Osteoblast (primary cell): ENCODE data around the gene DNHD1. TPM values are rescaled to one million over a fixed set of nuclear protein-coding genes. Genes with fewer than 3 reads are reported as not detected.

ENCODE experiments used
- DNase-seq: peaks from one replicate; pipeline ENCODE4 v3.0.0; 2011; ENCODE audit warnings: low spot score, mixed read lengths; ENCODE audit not compliant: insufficient read length; ENCODE audit errors: missing footprints
- H2AFZ ChIP-seq: 2 replicates; pipeline ENCODE4 v1.6.0; 2011; ENCODE audit warnings: mild to moderate bottlenecking, low read length
- H3K27ac ChIP-seq: 2 replicates; pipeline ENCODE4 v1.5.1; 2011; ENCODE audit warnings: mild to moderate bottlenecking, low read depth, low read length, moderate library complexity
- H3K27me3 ChIP-seq: 2 replicates; pipeline ENCODE4 v1.6.0; 2012; ENCODE audit warnings: mild to moderate bottlenecking, control low read depth, inconsistent platforms, low read length, moderate library complexity; ENCODE audit not compliant: insufficient read depth
- H3K36me3 ChIP-seq: 2 replicates; pipeline ENCODE4 v1.5.1; 2011; ENCODE audit warnings: mild to moderate bottlenecking, low read length, control low read depth, moderate library complexity; ENCODE audit not compliant: insufficient read depth
- H3K4me1 ChIP-seq: 2 replicates; pipeline ENCODE4 v1.5.1; 2011; ENCODE audit warnings: mild to moderate bottlenecking, low read length, control low read depth, moderate library complexity; ENCODE audit not compliant: insufficient read depth
- H3K4me2 ChIP-seq: 2 replicates; pipeline ENCODE4 v1.6.0; 2011; ENCODE audit warnings: mild to moderate bottlenecking, low read length; ENCODE audit not compliant: insufficient read depth
- H3K4me3 ChIP-seq: fragments of 200-600 bp; sonication (generic); 3 replicates; pipeline ENCODE4 v1.5.1; 2012; ENCODE audit warnings: mild to moderate bottlenecking, low read length, inconsistent platforms; ENCODE audit not compliant: insufficient read depth
- H3K79me2 ChIP-seq: 2 replicates; pipeline ENCODE4 v1.6.0; 2012; ENCODE audit warnings: mild to moderate bottlenecking, low read length, control low read depth, inconsistent platforms; ENCODE audit not compliant: insufficient read depth
- H3K9me3 ChIP-seq: 2 replicates; pipeline ENCODE4 v1.5.1; 2011; ENCODE audit warnings: low read depth, low read length, control low read depth
- H4K20me1 ChIP-seq: 2 replicates; pipeline ENCODE4 v1.6.0; 2012; ENCODE audit warnings: mild to moderate bottlenecking, low read length, control low read depth; ENCODE audit not compliant: insufficient read depth
- CTCF ChIP-seq: IDR thresholded peaks from 2 replicates; pipeline ENCODE4 v1.5.1; 2011; ENCODE audit warnings: mild to moderate bottlenecking, low read depth, low read length, moderate library complexity; ENCODE audit errors: extremely low read depth
- total RNA-seq: library from RNA; depleted of rRNA; stranded (reverse); fragments of >200 nt; gene quantifications from 2 replicates; pipeline ENCODE4 v1.2.3, GENCODE V29; 2012

Gene DNHD1
- total RNA-seq, 1 donor: 9.0 TPM

- no peak overlapping the region for H3K4me3 ChIP-seq
- no peak for TF ChIP-seq CTCF
- H3K4me2 ChIP-seq: no peak overlapping the region
- H2AFZ ChIP-seq: no peak overlapping the region
- H3K79me2 ChIP-seq: no peaks in the 10 kb centered on the region
- H3K36me3 ChIP-seq: no peaks in the 10 kb centered on the region
- peaks cover 7% of the 10 kb centered on the region for H4K20me1 ChIP-seq
- no peaks in the 10 kb centered on the region for H3K27me3 ChIP-seq
- no peak overlapping the region for H3K27ac ChIP-seq
- peaks cover 7% of the 10 kb centered on the region for H3K4me1 ChIP-seq
- DNase-seq: peak; percentile 73
- no peaks in the 10 kb centered on the region for H3K9me3 ChIP-seq
These were observed 69.1 kb downstream of the DNHD1 start for GRCh38 chr11:6565988-6566703.

- Histone ChIP-seq H3K4me1 (peaks cover 10% of the 10 kb centered on the region), H3K27ac (no peak overlapping the region), H3K36me3 (no peaks in the 10 kb centered on the region), H3K79me2 (no peaks in the 10 kb centered on the region), H3K4me2 (no peak overlapping the region), H2AFZ (no peak overlapping the region), H4K20me1 (peaks cover 14% of the 10 kb centered on the region), H3K9me3 (no peaks in the 10 kb centered on the region), H3K4me3 (no peak overlapping the region), H3K27me3 (no peaks in the 10 kb centered on the region)
- no peak for TF ChIP-seq CTCF
- DNase-seq: peak; percentile 52
These were observed 69.8 kb downstream of the DNHD1 start for GRCh38 chr11:6566704-6567370.

GRCh38 chr11:6567371-6567745, 70.3 kb downstream of the DNHD1 start:
- no peak overlapping the region for H3K4me3 ChIP-seq

More at GRCh38 chr11:6567371-6567745, 70.3 kb downstream of the DNHD1 start:
- Histone ChIP-seq H3K4me1 (peaks cover 15% of the 10 kb centered on the region), H3K27me3 (no peaks in the 10 kb centered on the region), H3K27ac (no peak overlapping the region), H3K9me3 (no peaks in the 10 kb centered on the region), H3K36me3 (no peaks in the 10 kb centered on the region), H2AFZ (no peak overlapping the region), H3K79me2 (no peaks in the 10 kb centered on the region), H3K4me2 (no peak overlapping the region), H4K20me1 (peaks cover 17% of the 10 kb centered on the region)
- TF ChIP-seq CTCF: no peak
- no peak for DNase-seq
